GM18511 (cell line): ENCODE data around the gene OR52B2.

Experiments
- ATAC-seq: cut with Tn5 transposase; IDR thresholded peaks from one replicate; pipeline ENCODE4 v1.9.1; 2021; ENCODE audit warnings: mild to moderate bottlenecking, moderate library complexity; ENCODE audit not compliant: unreplicated experiment

OR52B2 gene

DNA sequence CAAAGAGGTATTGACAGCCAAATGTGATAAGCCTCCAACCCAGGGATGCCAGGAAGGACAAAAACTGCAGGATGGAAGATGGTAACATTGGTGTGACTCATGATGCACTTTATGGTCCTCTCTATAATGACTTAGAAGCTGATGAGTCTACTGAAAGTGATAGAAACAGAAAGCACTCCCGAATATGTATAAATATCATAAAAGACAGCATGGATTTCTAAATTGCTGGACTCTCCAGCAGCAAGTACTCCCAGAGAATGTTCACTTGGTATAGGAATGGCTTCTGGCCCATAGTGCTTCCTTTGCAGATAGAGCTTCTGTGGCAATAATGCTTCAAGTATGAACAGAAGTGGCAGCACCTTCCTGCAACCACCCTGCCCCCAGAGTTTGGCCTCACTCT is at the start of gene OR52B2:
Gene OR52B2 (minus strand): TSS at position 101 of the 400 bp plus-strand sequence. CDS start 0 bp downstream, at position 101.
- no peak for ATAC-seq

DNA sequence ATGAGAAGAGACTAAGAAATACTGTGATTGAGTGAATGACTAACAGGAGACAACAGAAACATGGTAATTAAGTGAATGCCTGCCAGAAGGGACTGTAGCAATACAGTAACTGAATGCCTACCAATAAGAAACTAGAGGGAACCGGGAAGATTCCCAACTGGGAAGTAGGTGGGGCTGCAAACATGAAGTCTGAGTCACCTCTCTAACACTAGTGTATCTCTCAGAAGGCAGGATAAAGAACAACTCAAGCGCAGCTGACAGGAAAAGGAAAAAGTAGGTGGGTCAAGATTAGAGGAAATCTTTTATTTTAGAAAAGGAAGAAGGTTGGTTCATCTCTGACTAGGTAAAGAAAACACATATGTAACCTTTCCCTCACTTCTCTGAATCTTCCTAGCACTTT is 49.2 kb upstream of the OR52B2 start:
- ATAC-seq = no peak

DNA sequence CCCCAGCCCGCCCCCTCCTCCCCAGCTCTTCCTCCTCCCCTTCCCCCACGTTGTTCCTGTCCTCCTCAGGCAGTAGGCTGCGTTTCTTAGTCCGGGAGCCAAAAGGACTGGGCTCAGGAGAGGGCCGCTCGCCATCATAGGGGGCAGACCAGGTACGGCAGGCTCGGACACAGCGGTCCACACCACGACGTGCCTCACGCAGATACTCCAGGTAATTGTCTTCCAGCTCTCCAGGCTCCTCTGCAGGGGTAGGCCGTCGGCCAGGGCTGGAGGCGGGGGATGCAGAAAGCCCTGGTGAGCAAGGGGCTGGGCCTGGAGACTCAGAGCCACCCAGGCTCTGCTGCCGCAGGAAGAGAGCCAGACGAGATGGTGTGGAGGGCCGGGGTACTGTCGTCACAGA is 47.6 kb upstream of the OR52B2 start:
- no peak for ATAC-seq

DNA sequence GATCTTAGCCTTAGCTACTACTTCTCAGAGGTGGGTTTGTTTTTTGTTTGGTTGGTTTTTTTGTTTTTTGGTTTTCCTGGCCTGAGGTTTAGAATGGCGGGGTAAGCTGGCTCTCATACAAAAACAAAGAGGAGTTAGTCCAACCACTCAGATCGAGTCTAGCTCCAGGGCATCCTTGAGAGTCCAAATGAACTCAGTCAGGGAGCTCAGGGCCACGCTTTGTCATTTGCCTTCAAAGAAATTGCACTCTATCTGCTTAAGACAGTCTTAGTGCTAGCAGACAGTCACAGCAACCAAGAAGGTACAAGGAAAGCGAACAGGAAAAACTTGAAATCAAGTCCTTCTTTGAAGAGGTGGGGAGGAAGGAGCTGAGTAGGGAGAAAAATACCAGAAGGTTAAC is 46.4 kb upstream of the OR52B2 start:
- no peak for ATAC-seq

DNA sequence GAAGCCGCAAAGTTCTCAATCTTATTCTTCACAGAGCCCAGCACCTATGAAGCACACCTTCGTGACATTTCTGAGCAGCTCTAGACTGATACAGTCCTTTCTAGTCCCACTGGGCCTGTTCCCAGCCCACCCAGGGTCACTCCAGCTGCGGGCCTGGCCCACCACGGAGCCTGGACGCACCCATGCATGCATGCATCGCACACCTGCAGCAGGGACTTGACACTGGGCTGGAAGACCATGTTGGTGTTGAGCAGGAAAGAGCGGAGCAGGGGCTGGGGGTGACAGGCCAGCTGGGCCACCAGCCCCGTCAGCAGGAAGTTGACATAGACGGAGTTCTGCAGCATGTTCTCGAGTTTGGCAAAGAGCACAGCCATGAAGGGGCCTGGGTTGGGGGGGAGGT is 44.4 kb upstream of the OR52B2 start:
- ATAC-seq = no peak

DNA sequence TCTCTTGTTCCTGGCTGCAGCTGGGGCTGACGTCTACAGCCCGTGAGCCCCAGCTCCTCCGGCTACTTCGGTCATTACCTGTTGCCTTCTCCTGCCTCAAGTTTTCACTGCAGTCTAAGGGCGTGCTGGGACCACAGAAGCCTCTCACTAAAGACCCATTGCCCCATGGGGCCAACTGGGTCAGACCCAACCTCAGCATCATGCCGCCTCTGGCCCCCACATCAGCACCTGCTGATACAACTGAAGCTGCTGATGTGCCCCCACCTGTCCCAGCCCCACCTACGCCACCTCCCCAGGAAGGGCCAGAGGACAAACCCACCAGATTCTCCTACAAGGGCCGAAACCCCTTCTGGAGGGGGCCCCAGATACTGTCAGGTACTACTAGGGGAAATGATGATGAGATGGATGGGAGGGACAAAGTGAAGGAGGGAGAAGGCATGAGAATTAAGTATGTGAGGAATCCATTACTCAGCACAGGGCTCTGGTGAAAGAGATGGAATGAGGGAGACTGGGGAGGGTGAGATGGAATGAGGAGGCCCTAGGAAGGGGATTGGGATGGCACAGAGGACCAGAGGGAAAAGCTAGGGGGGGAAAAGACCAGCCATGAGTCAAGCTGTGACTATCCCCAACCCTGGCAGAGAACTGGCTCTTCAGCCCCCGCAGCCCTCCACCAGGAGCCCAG is 40.3 kb upstream of the OR52B2 start:
- no peak for ATAC-seq

DNA sequence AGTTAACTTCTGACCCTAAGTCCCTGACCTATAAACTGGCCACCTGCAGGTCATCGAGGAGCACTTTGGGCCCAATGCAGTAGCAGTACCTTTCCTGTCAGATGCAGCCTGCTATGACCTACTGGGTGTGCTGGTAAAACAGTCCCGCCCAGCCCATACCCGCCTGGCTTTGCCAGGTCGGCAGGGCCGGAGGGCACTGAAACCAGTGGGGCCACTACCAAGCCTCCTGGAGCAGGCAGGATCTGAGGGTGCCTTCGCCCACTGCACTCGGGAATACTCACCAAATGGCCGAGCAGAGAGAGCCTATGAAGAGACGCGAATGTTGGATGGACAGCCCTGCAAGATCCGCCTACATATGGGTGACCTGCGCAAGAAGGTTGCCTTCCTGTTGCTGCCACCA is 39.7 kb upstream of the OR52B2 start:
- no peak for ATAC-seq

DNA sequence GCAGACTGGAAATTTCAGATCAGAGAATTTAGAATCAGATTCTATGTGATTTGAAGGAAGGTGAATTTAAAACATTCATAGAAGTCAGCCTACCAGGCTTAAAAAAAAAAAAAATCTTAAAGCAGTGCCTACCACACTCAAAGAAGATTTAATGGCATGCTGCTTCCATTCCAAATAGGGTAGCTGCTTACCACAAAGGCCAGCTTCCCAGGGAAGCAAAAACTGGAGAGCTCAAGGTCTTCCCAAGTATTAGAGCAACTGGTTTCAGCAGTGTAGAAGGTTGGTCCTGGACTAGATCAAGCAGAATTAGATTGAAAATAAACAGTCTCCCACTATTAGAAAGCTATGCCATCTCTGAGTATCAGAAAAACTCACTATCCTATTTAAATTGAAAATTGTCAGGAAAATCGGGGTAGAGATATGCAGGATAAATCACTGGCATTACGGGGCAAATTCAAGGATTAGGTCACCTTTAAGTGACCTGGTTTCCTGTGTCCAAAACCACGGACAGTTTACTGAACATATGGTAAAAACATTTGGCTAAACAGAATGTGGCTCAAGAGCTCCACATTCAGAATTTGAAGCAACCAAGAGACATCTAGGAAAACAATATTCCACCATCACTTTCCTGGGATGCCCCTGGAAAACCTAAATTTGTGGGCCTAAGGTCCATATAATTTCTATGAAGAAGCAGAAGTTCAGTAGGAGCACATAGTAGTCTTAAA is 36.5 kb upstream of the OR52B2 start:
- ATAC-seq = no peak

DNA sequence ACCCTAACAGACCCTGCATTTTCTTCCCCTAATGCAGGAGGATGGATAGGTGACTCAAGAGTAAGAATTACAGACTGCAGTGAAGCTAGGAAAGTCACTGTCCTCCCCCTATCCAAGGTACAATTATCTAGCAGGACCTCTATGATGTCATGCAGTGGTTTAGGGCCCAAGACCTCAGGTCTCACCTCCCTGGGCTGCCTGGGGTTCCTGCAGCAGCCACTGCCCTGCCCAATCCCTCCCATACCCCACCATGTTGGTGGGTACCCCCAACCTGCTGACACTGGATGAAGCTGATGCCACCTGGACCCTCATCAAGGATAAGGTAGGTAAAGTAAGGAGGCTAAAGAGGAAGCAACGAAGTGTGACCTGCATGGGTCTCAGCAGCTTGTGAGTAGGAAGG is 35.2 kb upstream of the OR52B2 start, which contains the start of gene C11orf42:
Gene C11orf42 (plus strand): TSS at position 192 of the 400 bp plus-strand sequence. CDS start 59 bp downstream, at position 251.
- no peak for ATAC-seq

DNA sequence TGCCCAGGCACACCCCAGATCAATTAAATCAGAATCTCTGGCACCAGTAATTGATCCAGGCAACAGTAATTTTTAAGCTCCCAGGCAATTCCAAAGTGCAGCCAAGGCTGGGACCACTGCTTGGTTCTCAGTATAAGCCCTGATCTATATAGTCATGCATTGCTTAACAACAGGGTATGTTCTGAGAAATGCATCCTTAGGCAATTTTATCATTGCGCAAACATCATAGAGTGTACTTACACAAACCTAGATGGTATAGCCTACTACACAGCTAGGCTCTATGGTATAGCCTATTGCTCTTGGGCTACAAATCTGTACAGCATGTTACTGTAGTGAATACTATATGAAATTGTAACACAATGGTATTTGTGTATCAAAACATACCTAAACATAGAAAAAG is 34.6 kb upstream of the OR52B2 start:
- no peak for ATAC-seq

DNA sequence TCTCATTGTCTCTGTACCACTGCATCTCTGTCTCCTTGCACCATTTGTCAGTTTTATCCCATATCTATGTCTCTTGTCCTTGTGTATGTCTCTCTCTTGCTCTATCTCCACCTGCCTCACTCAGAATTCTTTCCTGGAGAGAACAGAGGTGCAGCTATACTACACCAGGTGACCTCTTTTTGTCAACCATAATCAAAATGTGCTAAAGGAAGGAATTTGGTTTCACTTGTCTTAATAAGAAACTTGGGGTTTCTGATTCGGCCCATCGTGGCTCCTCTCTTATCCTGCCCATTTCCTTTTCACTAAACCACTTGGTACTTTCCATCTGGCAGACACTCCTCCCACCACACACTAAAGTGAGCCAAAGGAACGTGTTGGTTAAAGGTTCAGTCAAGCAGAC is 33.2 kb upstream of the OR52B2 start:
- peak; percentile 86 for ATAC-seq

DNA sequence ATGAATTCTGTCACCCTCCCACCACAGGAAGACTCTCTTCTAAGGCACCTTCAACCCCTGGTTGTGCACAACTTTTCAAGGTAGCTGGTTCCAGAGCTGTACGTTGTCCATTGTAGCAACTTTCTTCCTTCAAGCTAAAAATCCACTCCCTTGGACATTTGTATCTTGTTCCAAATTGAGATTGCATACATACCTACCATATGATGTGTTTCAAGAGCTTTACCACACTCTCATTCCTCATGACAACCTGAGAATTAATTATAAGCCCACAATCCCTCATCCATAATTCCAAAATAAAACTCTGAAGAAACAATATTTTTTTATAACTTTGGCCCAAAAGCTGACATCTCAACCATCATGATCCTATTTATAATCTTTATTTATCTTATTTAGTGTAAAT is 31.9 kb upstream of the OR52B2 start:
- no peak for ATAC-seq

DNA sequence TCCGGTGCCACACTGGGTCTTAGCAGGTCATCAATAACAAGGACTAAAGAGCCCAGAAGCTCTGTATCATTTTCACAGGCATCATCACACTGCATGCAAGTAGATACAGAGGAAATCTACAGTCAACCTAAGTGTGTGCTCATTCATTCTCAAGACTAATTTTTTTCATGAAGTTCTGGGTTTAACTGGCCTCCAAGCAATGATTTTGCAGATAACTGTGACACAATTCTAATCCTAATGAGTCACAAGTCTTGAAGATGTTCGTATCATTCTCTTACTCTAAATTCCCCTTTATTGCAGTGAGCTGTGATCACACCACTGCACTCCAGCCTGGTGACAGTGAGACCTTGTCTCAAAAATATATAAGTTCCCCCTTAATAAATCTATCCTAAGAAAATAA is 31.4 kb upstream of the OR52B2 start:
- no peak for ATAC-seq

DNA sequence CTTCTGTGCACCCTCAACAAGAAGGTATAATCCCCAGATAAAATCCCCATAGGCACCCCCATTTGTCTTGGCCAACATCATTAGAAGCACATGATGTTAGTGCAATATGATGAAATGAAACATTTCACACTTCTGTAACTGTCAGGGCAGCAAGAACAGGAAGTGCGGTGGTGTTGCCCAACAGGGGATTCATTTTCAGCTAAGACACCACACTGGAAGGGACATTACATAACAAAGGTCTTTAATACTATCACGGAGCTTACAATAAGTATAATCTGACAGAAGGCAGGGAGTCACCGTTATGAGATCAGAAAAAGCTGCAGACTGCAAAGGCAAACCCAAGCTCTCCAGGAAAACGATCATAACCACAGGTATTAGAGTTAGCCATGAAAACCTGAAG is 30.8 kb upstream of the OR52B2 start:
- ATAC-seq = no peak

DNA sequence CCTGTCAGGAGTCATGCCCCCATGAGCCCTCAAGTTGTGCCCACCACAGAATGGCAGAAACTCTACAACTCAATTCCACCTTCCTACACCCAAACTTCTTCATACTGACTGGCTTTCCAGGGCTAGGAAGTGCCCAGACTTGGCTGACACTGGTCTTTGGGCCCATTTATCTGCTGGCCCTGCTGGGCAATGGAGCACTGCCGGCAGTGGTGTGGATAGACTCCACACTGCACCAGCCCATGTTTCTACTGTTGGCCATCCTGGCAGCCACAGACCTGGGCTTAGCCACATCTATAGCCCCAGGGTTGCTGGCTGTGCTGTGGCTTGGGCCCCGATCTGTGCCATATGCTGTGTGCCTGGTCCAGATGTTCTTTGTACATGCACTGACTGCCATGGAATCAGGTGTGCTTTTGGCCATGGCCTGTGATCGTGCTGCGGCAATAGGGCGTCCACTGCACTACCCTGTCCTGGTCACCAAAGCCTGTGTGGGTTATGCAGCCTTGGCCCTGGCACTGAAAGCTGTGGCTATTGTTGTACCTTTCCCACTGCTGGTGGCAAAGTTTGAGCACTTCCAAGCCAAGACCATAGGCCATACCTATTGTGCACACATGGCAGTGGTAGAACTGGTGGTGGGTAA is 29.2 kb upstream of the OR52B2 start, which contains the start of gene OR52W1:
Gene OR52W1 (plus strand): TSS at position 51 of the 637 bp plus-strand sequence. CDS start 0 bp downstream, at position 51.
- ATAC-seq = no peak

DNA sequence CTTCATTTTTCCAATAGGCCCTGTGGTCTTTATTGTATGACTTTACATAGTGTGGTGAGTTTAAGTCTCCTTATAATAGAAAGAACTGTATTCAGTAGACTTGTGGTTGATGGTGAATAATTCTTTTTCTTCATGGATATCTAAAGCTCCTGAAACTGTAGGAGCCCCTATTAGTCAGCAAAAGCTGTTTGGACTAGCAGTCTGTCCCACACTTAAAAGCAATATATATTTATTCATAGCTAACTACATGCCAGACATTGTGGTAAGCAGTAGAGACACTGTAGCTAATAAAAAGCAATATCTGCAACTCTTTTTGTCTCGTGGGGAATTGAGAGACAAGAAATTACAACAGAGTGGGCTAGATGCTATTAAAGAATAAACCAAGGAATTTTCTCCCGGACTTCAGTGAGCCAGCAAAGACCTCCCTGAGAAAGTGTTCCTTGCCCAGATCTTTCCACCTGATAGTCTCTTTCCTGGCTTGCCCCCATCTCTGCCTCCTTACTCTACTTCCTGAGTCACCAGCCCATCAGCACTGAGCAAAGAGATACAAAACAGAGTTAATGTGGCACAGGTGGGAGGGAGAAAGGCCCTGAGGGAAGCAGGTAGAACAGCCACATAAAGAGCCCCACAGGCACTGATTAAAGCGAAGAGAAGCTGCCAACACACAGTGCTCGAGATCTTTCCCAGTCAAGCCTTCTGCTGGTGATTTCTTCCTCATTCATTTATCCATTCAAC is 27.5 kb upstream of the OR52B2 start:
- no peak for ATAC-seq

DNA sequence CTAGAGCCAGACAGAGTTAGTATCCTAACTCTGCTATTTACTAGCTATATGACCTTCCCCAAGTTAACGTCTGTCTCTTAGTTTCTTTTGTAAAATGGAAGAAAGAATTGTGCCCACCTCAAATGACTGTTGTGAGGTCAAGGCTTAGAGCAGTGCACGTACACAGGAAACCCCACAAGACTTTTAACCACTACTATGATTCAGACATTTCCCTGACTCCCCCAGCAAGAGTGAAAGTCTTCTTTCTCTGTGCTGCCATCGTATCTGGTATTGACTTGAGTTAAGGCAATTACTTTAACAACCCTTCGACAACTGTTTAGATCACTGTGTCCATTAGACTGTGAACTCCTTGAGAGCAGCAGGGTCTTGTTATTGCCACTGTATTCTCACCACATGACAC is 26.3 kb upstream of the OR52B2 start:
- ATAC-seq = no peak

DNA sequence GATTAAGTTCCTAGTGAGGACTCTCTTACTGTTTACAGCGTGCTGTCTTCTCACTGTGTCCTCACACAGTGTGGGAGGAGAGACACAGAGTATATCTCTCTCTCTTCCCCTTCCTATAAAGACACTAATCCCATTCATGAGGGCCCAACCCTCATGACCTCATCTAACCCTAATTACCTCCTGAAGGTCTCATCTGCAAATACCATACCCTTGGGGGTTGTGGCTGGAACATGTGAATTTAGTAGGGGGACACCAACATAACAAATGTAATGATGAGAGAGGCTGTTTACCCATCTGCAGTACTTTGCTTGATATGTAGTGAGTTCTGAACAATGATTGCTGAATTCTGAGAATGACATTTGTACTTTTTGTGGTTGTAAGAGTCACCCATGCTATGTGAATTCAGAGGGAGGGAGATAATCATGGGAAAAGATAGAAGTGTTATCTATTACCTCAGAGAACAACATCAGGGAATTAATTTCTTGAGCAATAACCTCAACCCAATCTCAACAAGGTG is 24.0 kb upstream of the OR52B2 start:
- no peak for ATAC-seq

DNA sequence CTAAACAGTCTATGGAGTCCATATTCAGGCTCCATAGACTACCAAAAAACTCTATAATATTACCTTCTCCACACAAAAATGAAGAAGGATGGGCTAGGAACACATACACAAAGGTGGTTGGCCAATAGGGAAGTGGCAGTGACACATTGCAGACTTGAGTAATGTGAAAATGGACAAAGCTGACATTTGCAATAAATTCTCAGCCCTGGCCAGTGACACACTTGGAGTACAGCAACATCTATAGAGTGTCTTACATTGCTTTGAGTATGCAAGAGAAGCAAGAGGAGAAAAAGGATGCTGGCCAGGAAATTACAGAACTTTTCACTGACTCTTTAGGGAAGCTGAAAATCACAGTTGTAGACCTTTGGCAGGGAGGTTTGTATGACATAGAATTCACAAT is 21.6 kb upstream of the OR52B2 start:
- ATAC-seq = no peak

DNA sequence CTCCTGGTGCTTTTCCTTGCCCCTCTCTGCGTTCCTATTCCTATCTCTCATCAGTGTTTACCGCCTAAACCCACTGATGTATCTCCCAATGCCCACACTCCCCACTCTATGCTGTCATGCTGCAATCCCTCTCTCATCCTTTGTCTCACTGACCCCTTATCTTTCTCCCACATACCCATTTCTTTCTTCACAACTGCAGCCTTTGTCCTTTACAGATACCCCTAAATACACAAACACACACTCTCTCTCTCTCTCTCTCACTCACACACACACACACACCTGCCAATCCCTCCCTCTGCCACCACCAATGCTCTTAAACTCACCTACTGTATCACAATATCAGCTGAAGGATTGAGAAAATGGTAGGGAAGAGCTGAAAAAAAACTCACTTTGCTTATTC is 5.3 kb upstream of the OR52B2 start:
- no peak for ATAC-seq
